GM18870 (cell line): Measurements from ENCODE around the gene LIX1L.
A peak's percentile ranks its signal among the peaks of the same experiment; 100 is the strongest.

Experiments used
- ATAC-seq: cut with Tn5 transposase; IDR thresholded peaks from one replicate; pipeline ENCODE4 v1.9.1; 2021; ENCODE audit warnings: moderate library complexity; ENCODE audit not compliant: unreplicated experiment

Gene LIX1L

GRCh38 chr1:145957443-145958319 lies at the start of gene LIX1L:
Gene LIX1L, minus strand, starts transcription at chr1:145958017. Its CDS starts 90 bp downstream, at chr1:145957927.
- ATAC-seq, result peak; percentile 74

GRCh38 chr1:146001709-146002108 lies 43.9 kb upstream of the LIX1L start:
- ATAC-seq, result no peak

GRCh38 chr1:145999321-146000024 lies 41.7 kb upstream of the LIX1L start:
- no peak for ATAC-seq

GRCh38 chr1:145997718-145998023 lies 39.9 kb upstream of the LIX1L start:
- ATAC-seq, result no peak

GRCh38 chr1:145997016-145997717 lies 39.4 kb upstream of the LIX1L start:
- ATAC-seq, result peak; percentile 19

- ATAC-seq, result peak; percentile 79
Observed at GRCh38 chr1:145996433-145997015, 38.7 kb upstream of the LIX1L start, which contains the start of gene TXNIP. Gene TXNIP, minus strand, starts transcription at chr1:145996579. Its CDS starts 313 bp downstream, at chr1:145996266.

- no peak for ATAC-seq
Observed at GRCh38 chr1:145995964-145996432, 38.2 kb upstream of the LIX1L start.

GRCh38 chr1:145995148-145995881 lies 37.5 kb upstream of the LIX1L start:
- ATAC-seq, result no peak

- no peak for ATAC-seq
Observed at GRCh38 chr1:145994391-145995120, 36.7 kb upstream of the LIX1L start.

- ATAC-seq, result no peak
Observed at GRCh38 chr1:145993618-145994390, 36.0 kb upstream of the LIX1L start.

GRCh38 chr1:145992958-145993617 lies 35.3 kb upstream of the LIX1L start:
- ATAC-seq, result no peak

GRCh38 chr1:145992502-145992936 lies 34.7 kb upstream of the LIX1L start:
- no peak for ATAC-seq

GRCh38 chr1:145991735-145992412 lies 34.1 kb upstream of the LIX1L start:
- ATAC-seq, result no peak

GRCh38 chr1:145990249-145990855 lies 32.5 kb upstream of the LIX1L start:
- no peak for ATAC-seq

GRCh38 chr1:145988773-145989172 lies 31.0 kb upstream of the LIX1L start:
- ATAC-seq, result no peak

GRCh38 chr1:145987926-145988325 lies 30.1 kb upstream of the LIX1L start:
- no peak for ATAC-seq

- no peak for ATAC-seq
Observed at GRCh38 chr1:145986551-145986950, 28.7 kb upstream of the LIX1L start.
